SJCRH30 (cell line): ENCODE results near the gene SAG. TPM values are rescaled to one million over a fixed set of nuclear protein-coding genes. Genes with fewer than 3 reads are reported as not detected.

Experiments
- DNase-seq, 2 experiments: peaks; one replicate each; pipeline ENCODE4 v3.0.0-alpha.2; 2015 to 2020
- H3K27ac ChIP-seq: fragments of 250-450 bp; sonication (Bioruptor Pico); 2 replicates; pipeline ENCODE4 v1.5.1; 2020; ENCODE audit warnings: mild to moderate bottlenecking, moderate library complexity
- H3K27me3 ChIP-seq: fragments of 250-450 bp; sonication (Bioruptor Pico); 2 replicates; pipeline ENCODE4 v1.5.1; 2020; ENCODE audit warnings: mild to moderate bottlenecking, moderate library complexity
- H3K36me3 ChIP-seq: fragments of 250-450 bp; sonication (Bioruptor Pico); 2 replicates; pipeline ENCODE4 v1.5.1; 2020; ENCODE audit warnings: mild to moderate bottlenecking, moderate library complexity
- H3K4me1 ChIP-seq: fragments of 250-450 bp; sonication (Bioruptor Pico); 2 replicates; pipeline ENCODE4 v1.5.1; 2020; ENCODE audit warnings: mild to moderate bottlenecking, moderate library complexity
- H3K4me3 ChIP-seq: fragments of 250-450 bp; sonication (Bioruptor Pico); 2 replicates; pipeline ENCODE4 v1.5.1; 2020; ENCODE audit warnings: mild to moderate bottlenecking, moderate library complexity
- H3K9me3 ChIP-seq: fragments of 250-450 bp; sonication (Bioruptor Pico); replicated peaks from 2 replicates; pipeline ENCODE4 v1.5.1; 2020; ENCODE audit warnings: mild to moderate bottlenecking, moderate library complexity
- total RNA-seq: library from RNA; depleted of rRNA; stranded (reverse); fragments of >200 nt; shearing (Covaris generic); gene quantifications from 2 replicates; pipeline ENCODE4 v1.2.3, GENCODE V29; 2014

Gene SAG
- total RNA-seq, 1 experiment from 2014 or later, result not detected

DNA sequence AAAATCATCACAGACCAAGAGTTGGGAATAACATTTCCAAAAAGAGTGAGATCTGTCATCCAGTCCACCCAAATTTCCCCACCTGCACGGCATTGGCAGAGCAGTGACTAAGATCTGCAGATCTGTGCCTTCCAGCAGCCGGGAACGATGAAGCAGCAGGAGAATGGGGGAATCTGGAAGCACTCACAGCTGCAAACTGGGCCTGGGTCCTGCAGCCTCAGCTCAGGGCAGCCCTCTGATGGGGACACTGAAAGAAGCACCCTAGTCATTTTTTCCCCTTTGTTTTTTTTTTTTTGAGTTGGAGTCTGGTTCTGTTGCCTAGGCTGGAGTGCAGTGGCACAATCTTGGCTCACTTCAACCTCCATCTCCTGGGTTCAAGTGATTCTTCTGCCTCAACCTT, 4.4 kb upstream of the SAG start:
- H3K4me3 ChIP-seq, result no peak overlapping the region
- no peak for DNase-seq
- no peaks in the 10 kb centered on the region for H3K4me1 ChIP-seq
- no peaks in the 10 kb centered on the region for H3K27me3 ChIP-seq
- H3K36me3 ChIP-seq, result no peaks in the 10 kb centered on the region
- no peaks in the 10 kb centered on the region for H3K9me3 ChIP-seq
- no peak overlapping the region for H3K27ac ChIP-seq

GRCh38 chr2:233311241-233311926, 3.8 kb downstream of the SAG start:
- no peaks in the 10 kb centered on the region for H3K9me3 ChIP-seq
- H3K4me3 ChIP-seq, result no peak overlapping the region
- no peaks in the 10 kb centered on the region for H3K27me3 ChIP-seq
- DNase-seq, result no peak
- no peaks in the 10 kb centered on the region for H3K36me3 ChIP-seq
- H3K4me1 ChIP-seq, result no peaks in the 10 kb centered on the region; the same call in 1 of the 2 replicates
- H3K27ac ChIP-seq, result no peak overlapping the region

DNA sequence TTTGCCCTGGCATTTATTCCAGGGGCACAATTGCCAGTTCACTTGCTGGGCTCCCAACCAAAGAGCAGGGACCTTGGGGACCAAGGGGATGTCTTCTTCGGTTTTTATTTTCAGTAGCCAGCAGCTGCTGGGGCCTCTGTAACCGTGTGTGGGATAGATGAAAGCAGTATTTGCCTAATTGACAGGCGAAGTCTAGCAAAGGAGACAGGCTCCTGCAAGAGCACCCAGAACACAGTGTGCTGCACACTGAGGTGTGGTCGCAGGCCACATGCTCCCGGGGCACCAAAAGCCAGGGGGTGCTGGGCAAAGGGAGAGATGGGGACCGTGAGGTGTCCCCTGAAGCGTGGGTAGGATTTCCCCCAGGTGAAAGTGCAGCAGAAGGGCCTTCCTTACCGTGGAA, 5.3 kb downstream of the SAG start:
- Histone ChIP-seq H3K4me3 (no peak overlapping the region), H3K36me3 (no peaks in the 10 kb centered on the region), H3K9me3 (no peaks in the 10 kb centered on the region), H3K4me1 (no peaks in the 10 kb centered on the region; the same call in 1 of the 2 replicates), H3K27ac (no peak overlapping the region), H3K27me3 (no peaks in the 10 kb centered on the region)
- DNase-seq, result no peak

DNA sequence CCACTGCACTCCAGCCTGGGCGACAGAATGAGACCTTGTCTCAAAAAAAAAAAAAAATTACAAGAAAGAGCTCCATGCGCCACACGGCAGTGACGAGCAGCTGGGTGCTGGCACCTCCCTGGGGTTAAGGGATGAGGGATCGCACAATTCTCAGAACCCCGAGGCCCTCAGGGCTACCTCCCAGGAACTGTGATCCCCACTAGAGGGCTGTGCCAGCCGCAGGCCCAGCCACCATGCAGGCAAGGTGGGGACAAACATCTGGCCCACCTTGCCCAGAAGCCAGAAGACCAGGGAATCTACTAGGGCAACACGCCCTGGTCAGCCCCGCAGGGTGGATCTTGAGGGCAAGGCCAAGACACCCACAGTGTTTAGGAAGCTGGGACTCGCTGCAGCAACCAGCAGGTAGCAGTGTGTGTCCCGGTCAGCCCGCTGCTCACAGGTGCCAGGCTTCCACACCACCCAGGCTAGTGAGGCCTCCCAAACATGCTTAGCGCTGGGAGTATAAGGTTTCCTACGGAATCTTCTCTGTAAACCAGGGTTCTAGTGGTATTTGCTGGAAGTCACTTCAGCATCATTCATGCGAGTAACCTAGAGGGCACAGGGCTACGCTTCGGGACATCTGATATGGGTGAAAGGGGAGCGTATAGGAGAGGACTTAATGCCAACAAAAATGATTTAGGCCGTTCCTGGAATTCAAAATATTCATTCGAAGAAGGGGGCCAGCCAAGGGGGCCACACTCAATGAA, 6.7 kb downstream of the SAG start:
- H3K27ac ChIP-seq, result no peak overlapping the region
- no peaks in the 10 kb centered on the region for H3K36me3 ChIP-seq
- H3K9me3 ChIP-seq, result no peaks in the 10 kb centered on the region
- H3K27me3 ChIP-seq, result no peaks in the 10 kb centered on the region
- H3K4me1 ChIP-seq, result no peaks in the 10 kb centered on the region; the same call in 1 of the 2 replicates
- DNase-seq, result no peak
- no peak overlapping the region for H3K4me3 ChIP-seq

DNA sequence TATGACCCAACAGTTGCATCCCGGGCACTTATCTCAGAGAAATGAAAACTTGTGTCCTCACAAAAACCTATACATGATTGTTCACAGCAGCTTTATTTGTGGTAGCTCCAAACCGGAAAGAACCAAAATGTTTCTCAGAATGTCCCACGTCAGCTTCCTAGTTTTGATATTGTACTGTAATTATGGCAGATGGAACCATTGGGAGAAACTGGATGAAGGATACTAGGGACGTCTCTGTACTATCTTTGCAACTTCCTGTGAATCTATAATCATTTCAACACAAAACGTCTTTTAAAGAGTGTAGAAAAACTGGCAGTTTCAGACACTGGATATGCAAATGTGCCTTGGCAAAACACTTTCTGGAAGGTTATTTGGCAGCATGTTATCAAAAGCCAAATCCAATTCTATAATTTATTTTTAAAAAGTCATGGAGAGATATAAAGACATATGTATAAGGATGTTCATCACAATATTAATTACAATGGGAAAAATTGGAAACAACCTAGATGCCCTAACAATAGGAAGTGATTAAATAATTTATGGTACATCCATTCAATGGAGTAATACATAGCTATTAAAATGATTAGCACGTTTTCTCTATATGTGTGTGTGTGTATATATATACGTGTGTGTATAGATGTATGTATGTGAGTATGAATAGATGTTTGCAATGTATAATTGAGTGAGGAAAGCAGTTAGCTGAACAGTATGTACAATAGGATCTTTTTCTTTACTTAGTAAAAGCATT, 9.8 kb downstream of the SAG start:
- Histone ChIP-seq H3K27ac (no peak overlapping the region), H3K4me1 (no peaks in the 10 kb centered on the region; the same call in 1 of the 2 replicates), H3K4me3 (no peak overlapping the region)

GRCh38 chr2:233319256-233319655, 11.6 kb downstream of the SAG start:
- no peaks in the 10 kb centered on the region for H3K36me3 ChIP-seq
- H3K9me3 ChIP-seq, result no peaks in the 10 kb centered on the region
- no peak for DNase-seq
- no peak overlapping the region for H3K4me3 ChIP-seq
- no peaks in the 10 kb centered on the region; the same call in 1 of the 2 replicates for H3K4me1 ChIP-seq
- H3K27ac ChIP-seq, result no peak overlapping the region
- H3K27me3 ChIP-seq, result no peaks in the 10 kb centered on the region

More for the DNA sequence above, 9.8 kb downstream of the SAG start:
- no peaks in the 10 kb centered on the region for H3K9me3 ChIP-seq
- no peaks in the 10 kb centered on the region for H3K27me3 ChIP-seq
- no peak for DNase-seq
- H3K36me3 ChIP-seq, result no peaks in the 10 kb centered on the region

- no peaks in the 10 kb centered on the region for H3K36me3 ChIP-seq
- no peaks in the 10 kb centered on the region for H3K9me3 ChIP-seq
- no peaks in the 10 kb centered on the region for H3K27me3 ChIP-seq
- H3K4me3 ChIP-seq, result no peak overlapping the region
- no peak for DNase-seq
- no peaks in the 10 kb centered on the region for H3K4me1 ChIP-seq
- no peak overlapping the region for H3K27ac ChIP-seq
Measured at GRCh38 chr2:233320470-233320869, 12.9 kb downstream of the SAG start.

GRCh38 chr2:233321166-233321565, 13.6 kb downstream of the SAG start:
- Histone ChIP-seq H3K27ac (no peak overlapping the region), H3K27me3 (no peaks in the 10 kb centered on the region), H3K9me3 (no peaks in the 10 kb centered on the region), H3K36me3 (no peaks in the 10 kb centered on the region), H3K4me1 (no peaks in the 10 kb centered on the region), H3K4me3 (no peak overlapping the region)
- DNase-seq, result no peak

DNA sequence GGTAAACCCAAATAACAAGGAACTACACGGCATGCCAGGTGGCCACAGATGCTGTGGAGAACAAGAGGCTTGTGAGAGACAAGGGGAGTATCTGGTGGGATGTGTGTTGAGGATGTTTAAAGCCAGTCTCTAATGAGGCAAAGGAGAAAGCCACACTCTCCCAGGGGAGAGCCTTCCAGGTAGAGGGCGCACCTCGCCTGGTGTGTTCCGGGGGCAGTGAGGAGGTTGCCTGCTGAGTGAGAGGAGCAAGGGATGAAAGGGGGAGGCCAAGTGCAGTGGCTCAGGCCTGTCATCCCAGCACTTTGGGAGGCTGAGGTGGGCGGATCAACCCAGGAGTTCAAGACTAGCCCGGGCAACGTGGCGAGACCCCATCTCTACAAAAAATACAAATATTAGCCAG, 16.2 kb downstream of the SAG start:
- no peaks in the 10 kb centered on the region for H3K27me3 ChIP-seq

GRCh38 chr2:233325256-233325655, 17.6 kb downstream of the SAG start:
- Histone ChIP-seq H3K4me1 (peaks cover 12% of the 10 kb centered on the region), H3K4me3 (no peak overlapping the region), H3K27ac (no peak overlapping the region), H3K27me3 (no peaks in the 10 kb centered on the region), H3K36me3 (no peaks in the 10 kb centered on the region), H3K9me3 (no peaks in the 10 kb centered on the region)
- no peak for DNase-seq

More for the DNA sequence above, 16.2 kb downstream of the SAG start:
- no peaks in the 10 kb centered on the region for H3K4me1 ChIP-seq
- H3K9me3 ChIP-seq, result no peaks in the 10 kb centered on the region
- no peak overlapping the region for H3K27ac ChIP-seq
- no peak for DNase-seq
- no peaks in the 10 kb centered on the region for H3K36me3 ChIP-seq
- no peak overlapping the region for H3K4me3 ChIP-seq

DNA sequence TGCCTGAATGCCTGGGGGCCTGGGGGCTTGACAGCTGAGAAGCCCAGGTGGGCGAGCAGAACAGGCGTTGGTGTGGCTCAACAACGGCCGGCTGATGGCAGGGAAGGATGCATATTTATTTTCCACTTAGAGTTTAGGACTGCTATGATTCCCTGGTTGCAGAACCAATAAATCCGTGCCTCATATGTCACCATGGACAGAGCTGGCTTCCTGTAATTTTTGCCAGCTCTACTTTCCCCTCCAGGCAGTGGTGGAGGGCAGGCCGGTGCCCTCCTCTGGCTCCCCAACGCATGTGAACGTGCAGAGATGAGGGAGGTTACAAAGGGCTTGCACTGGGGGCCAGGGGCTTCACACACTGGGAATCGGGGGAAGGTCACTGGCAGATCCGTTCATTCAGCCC, 18.2 kb downstream of the SAG start:
- H3K4me1 ChIP-seq, result peaks cover 14% of the 10 kb centered on the region
- no peaks in the 10 kb centered on the region for H3K36me3 ChIP-seq
- no peak overlapping the region for H3K4me3 ChIP-seq
- H3K9me3 ChIP-seq, result no peaks in the 10 kb centered on the region
- no peaks in the 10 kb centered on the region for H3K27me3 ChIP-seq
- H3K27ac ChIP-seq, result no peak overlapping the region
- peak in 1 of 2 experiments; percentile 29 for DNase-seq

GRCh38 chr2:233326500-233326899, 18.9 kb downstream of the SAG start:
- Histone ChIP-seq H3K9me3 (no peaks in the 10 kb centered on the region), H3K27ac (no peak overlapping the region), H3K36me3 (no peaks in the 10 kb centered on the region), H3K4me1 (peaks cover 20% of the 10 kb centered on the region), H3K4me3 (no peak overlapping the region), H3K27me3 (no peaks in the 10 kb centered on the region)
- DNase-seq, result no peak

- no peaks in the 10 kb centered on the region for H3K27me3 ChIP-seq
- no peaks in the 10 kb centered on the region for H3K9me3 ChIP-seq
- H3K4me3 ChIP-seq, result no peak overlapping the region
- H3K4me1 ChIP-seq, result peaks cover 28% of the 10 kb centered on the region
- no peak for DNase-seq
- no peak overlapping the region for H3K27ac ChIP-seq
- H3K36me3 ChIP-seq, result no peaks in the 10 kb centered on the region
Measured at GRCh38 chr2:233328922-233329321, 21.3 kb downstream of the SAG start.

DNA sequence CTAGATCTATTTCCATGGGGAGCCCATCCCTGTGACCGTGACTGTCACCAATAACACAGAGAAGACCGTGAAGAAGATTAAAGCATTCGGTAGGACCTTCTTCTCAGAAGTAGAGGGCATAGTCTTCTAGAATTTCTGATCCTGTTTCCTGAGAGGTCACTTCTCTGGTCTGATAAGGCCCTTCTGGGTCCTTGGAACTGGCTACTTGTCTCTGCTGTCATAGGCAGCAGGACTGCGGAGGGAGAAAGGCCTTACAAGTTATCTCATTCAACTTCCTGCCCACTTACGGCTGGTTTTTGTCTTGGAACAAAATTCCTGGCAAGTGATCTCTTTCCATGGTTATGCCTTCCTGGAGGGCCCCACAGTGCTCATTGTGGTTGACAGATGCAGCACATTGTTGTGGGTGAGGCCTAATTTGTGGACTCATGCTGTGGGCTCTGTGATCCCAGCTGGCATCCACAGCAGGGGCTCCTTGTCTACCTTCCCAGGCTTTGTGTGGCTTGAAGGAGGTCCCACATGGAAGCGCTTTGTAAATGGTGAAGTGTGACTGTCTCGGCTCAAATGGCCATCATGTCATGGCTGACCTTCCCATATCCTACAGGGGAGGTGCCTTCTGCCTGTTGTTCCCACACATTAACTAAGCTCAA, 22.0 kb downstream of the SAG start:
- no peak overlapping the region for H3K4me3 ChIP-seq
- peaks cover 28% of the 10 kb centered on the region for H3K4me1 ChIP-seq
- peak; percentile 75 to 80 for DNase-seq
- peak overlapping the region; percentile 27 for H3K27ac ChIP-seq
- no peaks in the 10 kb centered on the region for H3K36me3 ChIP-seq
- H3K27me3 ChIP-seq, result no peaks in the 10 kb centered on the region
- H3K9me3 ChIP-seq, result no peaks in the 10 kb centered on the region
